WI38 (cell line): ENCODE data around the gene NR0B2.

Experiments
- H3K4me3 ChIP-seq: 2 replicates; pipeline ENCODE4 v1.5.1; 2011; ENCODE audit warnings: low read depth, mild to moderate bottlenecking, control low read depth, low read length
- CTCF ChIP-seq: IDR thresholded peaks from 2 replicates; pipeline ENCODE4 v1.5.1; 2012; ENCODE audit warnings: low read depth, mild to moderate bottlenecking, control low read depth, low read length

NR0B2 gene

GRCh38 chr1:26913754-26914619, at the start of gene NR0B2:
TSS of gene NR0B2 (minus strand) at chr1:26913975. CDS start at chr1:26913940, 35 bp downstream.
- TF ChIP-seq CTCF: no peak
- no peak within 1 kb of the TSS for H3K4me3 ChIP-seq

GRCh38 chr1:26961826-26962225, 48.1 kb upstream of the NR0B2 start:
- TF ChIP-seq CTCF: no peak
- H3K4me3 ChIP-seq: no peak overlapping the region

- H3K4me3 ChIP-seq: no peak overlapping the region
- no peak for TF ChIP-seq CTCF
Observed at GRCh38 chr1:26960625-26960966, 46.8 kb upstream of the NR0B2 start.

- TF ChIP-seq CTCF: no peak
Observed at GRCh38 chr1:26959722-26960624, 46.2 kb upstream of the NR0B2 start, which contains the start of gene KDF1. TSS of gene KDF1 (minus strand) at chr1:26960468. CDS start at chr1:26952380, 8,088 bp downstream.

GRCh38 chr1:26959270-26959669, 45.5 kb upstream of the NR0B2 start:
- no peak overlapping the region for H3K4me3 ChIP-seq

More at GRCh38 chr1:26959722-26960624, 46.2 kb upstream of the NR0B2 start, which contains the start of gene KDF1:
- peak within 1 kb of the TSS; percentile 18 for H3K4me3 ChIP-seq

GRCh38 chr1:26957306-26957705, 43.5 kb upstream of the NR0B2 start:
- no peak overlapping the region for H3K4me3 ChIP-seq
- TF ChIP-seq CTCF: no peak

More at GRCh38 chr1:26959270-26959669, 45.5 kb upstream of the NR0B2 start:
- TF ChIP-seq CTCF: no peak

GRCh38 chr1:26956321-26956720, 42.5 kb upstream of the NR0B2 start:
- TF ChIP-seq CTCF: no peak
- H3K4me3 ChIP-seq: no peak overlapping the region
